HEK293 (cell line): ENCODE measurements around the gene ITGA3.

Experiments used
- CTCF ChIA-PET: fragments of 350-600 bp; formaldehyde crosslinking; extraction: SDS; loops from one replicate; lab custom pipeline; 2021; ENCODE audit warnings: antibody characterized with exemption; lab: Yijun Ruan, JAX
- POLR2A ChIA-PET: fragments of 300-600 bp; formaldehyde crosslinking; extraction: SDS; loops from one replicate; lab custom pipeline; 2020; ENCODE audit warnings: antibody characterized with exemption, inconsistent platforms; lab: Yijun Ruan, JAX
- H3K27ac ChIP-seq: fragments of 200-500 bp; sonication (Bioruptor generic); 2 replicates; pipeline ENCODE4 v1.5.1; 2014; ENCODE audit warnings: low read depth, low read length, control low read depth, inconsistent platforms; ENCODE audit errors: extremely low read depth
- H3K36me3 ChIP-seq, 2 experiments: fragments of 200-500 bp in 1 of 2; sonication (Bioruptor generic) in 1 of 2; 1 replicate in 1 of 2; 2 replicates in 1 of 2; pipeline ENCODE4 v1.5.1; 2014 to 2017; ENCODE audit warnings: inconsistent platforms in 2 of 2, low read length in 2 of 2; ENCODE audit not compliant: control insufficient read depth in 2 of 2, insufficient read depth in 1 of 2
- H3K4me1 ChIP-seq: fragments of 200-500 bp; sonication (Bioruptor generic); 2 replicates; pipeline ENCODE4 v1.5.1; 2014; ENCODE audit warnings: mild to moderate bottlenecking, low read length, inconsistent platforms; ENCODE audit not compliant: control insufficient read depth, insufficient read depth
- H3K4me3 ChIP-seq: 2 replicates; pipeline ENCODE4 v1.5.1; 2011; ENCODE audit warnings: low read depth, mild to moderate bottlenecking, control low read depth, low read length, moderate library complexity
- H3K9me3 ChIP-seq: fragments of 200-500 bp; sonication (Bioruptor generic); 2 replicates; pipeline ENCODE4 v1.5.1; 2014; ENCODE audit warnings: low read depth, low read length, inconsistent platforms; ENCODE audit not compliant: control insufficient read depth, insufficient read depth
- KLF1 ChIP-seq: fragments of 450-650 bp; formaldehyde crosslinking; IDR thresholded peaks from 2 replicates; pipeline ENCODE4 v1.5.1; 2016; ENCODE audit warnings: missing biosample characterization, missing genetic modification characterization
- SP2 ChIP-seq: fragments of 450-650 bp; formaldehyde crosslinking; IDR thresholded peaks from 2 replicates; pipeline ENCODE4 v1.5.1; 2016; ENCODE audit warnings: missing biosample characterization, missing genetic modification characterization
- TRIM28 ChIP-seq: IDR thresholded peaks from 2 replicates; pipeline ENCODE4 v1.6.1; 2011; ENCODE audit warnings: low read length, control low read depth, borderline replicate concordance
- ZBTB26 ChIP-seq: fragments of 450-650 bp; formaldehyde crosslinking; optimal IDR thresholded peaks from 2 replicates; pipeline ENCODE3; 2016; ENCODE audit warnings: missing biosample characterization, mild to moderate bottlenecking, missing genetic modification characterization
- ZFP3 ChIP-seq: fragments of 450-650 bp; formaldehyde crosslinking; IDR thresholded peaks from 2 replicates; pipeline ENCODE4 v1.5.1; 2016; ENCODE audit warnings: low read depth, missing biosample characterization, missing genetic modification characterization
- ZNF19 ChIP-seq: fragments of 450-650 bp; formaldehyde crosslinking; IDR thresholded peaks from 2 replicates; pipeline ENCODE4; 2016; ENCODE audit warnings: missing biosample characterization, missing genetic modification characterization, low read depth
- ZNF221 ChIP-seq: fragments of 450-650 bp; formaldehyde crosslinking; IDR thresholded peaks from 2 replicates; pipeline ENCODE4 v1.5.1; 2017; ENCODE audit warnings: missing biosample characterization, missing genetic modification characterization, borderline replicate concordance
- ZNF24 ChIP-seq: fragments of 450-650 bp; formaldehyde crosslinking; IDR thresholded peaks from 2 replicates; pipeline ENCODE4 v1.5.1; 2016; ENCODE audit warnings: missing biosample characterization, missing genetic modification characterization
- ZNF354C ChIP-seq: fragments of 450-650 bp; formaldehyde crosslinking; IDR thresholded peaks from 2 replicates; pipeline ENCODE4 v1.5.1; 2016; ENCODE audit warnings: missing biosample characterization, missing genetic modification characterization, low read depth, borderline replicate concordance
- ZNF544 ChIP-seq: fragments of 450-650 bp; formaldehyde crosslinking; IDR thresholded peaks from 2 replicates; pipeline ENCODE4 v1.5.0; 2017; ENCODE audit warnings: missing biosample characterization, missing genetic modification characterization
- ZNF596 ChIP-seq: fragments of 450-650 bp; IDR thresholded peaks from 2 replicates; pipeline ENCODE4 v1.5.0; 2018; ENCODE audit warnings: missing biosample characterization, mild to moderate bottlenecking, missing genetic modification characterization, moderate library complexity
- ZNF623 ChIP-seq: fragments of 450-650 bp; formaldehyde crosslinking; IDR thresholded peaks from 2 replicates; pipeline ENCODE4 v1.5.1; 2016; ENCODE audit warnings: missing biosample characterization, missing genetic modification characterization
- ZNF677 ChIP-seq: fragments of 450-650 bp; IDR thresholded peaks from 2 replicates; pipeline ENCODE4 v1.5.0; 2018; ENCODE audit warnings: missing biosample characterization, mild to moderate bottlenecking, missing genetic modification characterization, moderate library complexity
- ZNF785 ChIP-seq: fragments of 450-650 bp; formaldehyde crosslinking; IDR thresholded peaks from 2 replicates; pipeline ENCODE4 v1.5.1; 2016; ENCODE audit warnings: missing biosample characterization, missing genetic modification characterization
- TF ChIP-seq, protein P1 (sequence below): fragments of 450-650 bp; formaldehyde crosslinking; IDR thresholded peaks from 2 replicates; pipeline ENCODE4 v1.5.1; 2016; ENCODE audit warnings: missing biosample characterization, missing genetic modification characterization
- TF ChIP-seq, protein P2 (sequence below): fragments of 450-650 bp; formaldehyde crosslinking; IDR thresholded peaks from 2 replicates; pipeline ENCODE4 v1.5.1; 2017; ENCODE audit warnings: missing biosample characterization, missing genetic modification characterization

Gene ITGA3

DNA sequence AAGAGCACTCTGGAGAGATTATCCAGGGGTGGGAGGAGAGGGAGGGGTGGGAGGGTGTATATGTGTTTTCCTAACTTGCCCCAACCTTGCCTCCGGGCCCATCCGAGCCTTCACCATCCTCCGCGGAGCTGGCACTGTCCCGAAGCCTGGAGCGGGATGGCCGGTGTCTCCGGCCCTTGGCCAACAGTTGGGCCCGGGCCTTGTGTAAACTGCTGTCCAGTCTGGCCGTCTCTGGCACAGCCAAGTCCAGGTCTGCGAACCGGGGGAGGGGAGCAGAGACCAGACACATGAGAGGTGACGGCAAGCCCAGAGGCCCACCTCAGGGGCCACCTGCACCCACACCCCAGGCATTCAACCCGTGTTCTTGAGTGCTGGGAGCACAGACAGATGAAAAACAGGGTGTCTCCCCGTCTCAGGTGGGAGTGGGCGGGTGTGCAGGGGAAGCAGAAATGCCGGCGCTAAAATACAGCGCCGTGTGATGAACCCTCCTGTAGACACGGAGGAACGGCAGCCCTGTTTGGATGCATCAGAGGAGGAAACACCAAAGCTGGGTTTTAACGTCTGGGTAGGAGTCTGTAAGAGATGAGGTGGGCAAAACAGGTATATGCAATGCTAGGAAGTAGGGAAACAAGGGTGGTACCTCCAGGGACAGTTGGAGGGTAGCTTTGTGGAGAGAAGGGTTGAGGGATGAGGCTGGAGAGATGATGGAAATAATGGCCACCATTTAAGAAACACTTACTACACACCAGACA is 62.3 kb downstream of the ITGA3 start:
- POLR2A ChIA-PET = interaction anchor here (1.4 kb wide), 1 partner anchor 56 kb away, joined by 3 read pairs; no protein-coding TSS in a partner anchor
- H3K9me3 ChIP-seq = no peaks in the 10 kb centered on the region
- no peak overlapping the region for H3K4me3 ChIP-seq
- H3K36me3 ChIP-seq = peaks cover 0 to 10% of the 10 kb centered on the region in 2 experiments; a peak in 1 of 3 replicates
- CTCF ChIA-PET = interaction anchor here (0.6 to 5.2 kb wide), 5 partner anchors 21 to 46 kb away, joined by 3 to 34 read pairs (median 7); no protein-coding TSS in a partner anchor
- TF ChIP-seq ZFP3 (tag by site-specific recombination) (peak; percentile 60; the same call in 1 of the 2 replicates), ZNF544 (tag by site-specific recombination) (no peak)
- peaks cover 3% of the 10 kb centered on the region for H3K4me1 ChIP-seq
- H3K27ac ChIP-seq = no peak overlapping the region

DNA sequence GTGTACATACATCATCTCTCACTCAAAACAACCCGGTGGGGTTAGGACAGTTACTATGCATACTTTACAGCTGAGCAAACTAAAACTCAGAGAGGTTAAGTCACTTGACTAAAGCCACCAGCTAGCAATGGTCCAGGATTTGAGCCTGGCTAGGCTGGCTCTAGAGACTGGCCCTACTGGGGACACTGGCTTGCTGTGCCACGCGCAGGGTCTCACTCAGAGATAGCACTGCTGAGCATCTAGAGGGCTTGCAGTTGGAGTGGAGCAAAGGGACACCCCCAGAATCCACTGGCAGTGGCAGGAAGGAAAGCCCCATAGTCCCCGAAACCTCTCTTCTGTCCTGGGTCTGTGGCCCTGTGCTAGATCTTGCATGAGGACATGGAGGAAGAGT is 62.9 kb downstream of the ITGA3 start:
- Histone ChIP-seq H3K4me3 (no peak overlapping the region), H3K4me1 (peaks cover 9% of the 10 kb centered on the region), H3K36me3 (peaks cover 0 to 6% of the 10 kb centered on the region in 2 experiments; a peak in 1 of 3 replicates), H3K27ac (no peak overlapping the region), H3K9me3 (no peaks in the 10 kb centered on the region)
- CTCF ChIA-PET = interaction anchor here (0.6 to 3.9 kb wide), 7 partner anchors 21 to 178 kb away, joined by 3 to 18 read pairs (median 4); no protein-coding TSS in a partner anchor
- POLR2A ChIA-PET = interaction anchor here (1.0 to 1.4 kb wide), 2 partner anchors 18 to 55 kb away, joined by 3 read pairs; no protein-coding TSS in a partner anchor
- TF ChIP-seq SP2 = no peak
- TF ChIP-seq ZNF596 (tag by site-specific recombination) = no peak
- TF ChIP-seq ZNF785 (tag by site-specific recombination) = no peak
- TF ChIP-seq ZNF221 = no peak
- no peak for TF ChIP-seq ZNF19
- no peak for TF ChIP-seq TRIM28
- no peak for TF ChIP-seq ZNF354C (tag by site-specific recombination)
- TF ChIP-seq, protein P1, sequence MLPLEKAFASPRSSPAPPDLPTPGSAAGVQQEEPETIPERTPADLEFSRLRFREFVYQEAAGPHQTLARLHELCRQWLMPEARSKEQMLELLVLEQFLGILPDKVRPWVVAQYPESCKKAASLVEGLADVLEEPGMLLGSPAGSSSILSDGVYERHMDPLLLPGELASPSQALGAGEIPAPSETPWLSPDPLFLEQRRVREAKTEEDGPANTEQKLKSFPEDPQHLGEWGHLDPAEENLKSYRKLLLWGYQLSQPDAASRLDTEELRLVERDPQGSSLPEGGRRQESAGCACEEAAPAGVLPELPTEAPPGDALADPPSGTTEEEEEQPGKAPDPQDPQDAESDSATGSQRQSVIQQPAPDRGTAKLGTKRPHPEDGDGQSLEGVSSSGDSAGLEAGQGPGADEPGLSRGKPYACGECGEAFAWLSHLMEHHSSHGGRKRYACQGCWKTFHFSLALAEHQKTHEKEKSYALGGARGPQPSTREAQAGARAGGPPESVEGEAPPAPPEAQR = no peak
- TF ChIP-seq ZNF24 (tag by site-specific recombination) = no peak
- TF ChIP-seq KLF1 (tag by site-specific recombination) = no peak
- TF ChIP-seq ZBTB26 (tag by site-specific recombination) = no peak
- TF ChIP-seq, protein P2, sequence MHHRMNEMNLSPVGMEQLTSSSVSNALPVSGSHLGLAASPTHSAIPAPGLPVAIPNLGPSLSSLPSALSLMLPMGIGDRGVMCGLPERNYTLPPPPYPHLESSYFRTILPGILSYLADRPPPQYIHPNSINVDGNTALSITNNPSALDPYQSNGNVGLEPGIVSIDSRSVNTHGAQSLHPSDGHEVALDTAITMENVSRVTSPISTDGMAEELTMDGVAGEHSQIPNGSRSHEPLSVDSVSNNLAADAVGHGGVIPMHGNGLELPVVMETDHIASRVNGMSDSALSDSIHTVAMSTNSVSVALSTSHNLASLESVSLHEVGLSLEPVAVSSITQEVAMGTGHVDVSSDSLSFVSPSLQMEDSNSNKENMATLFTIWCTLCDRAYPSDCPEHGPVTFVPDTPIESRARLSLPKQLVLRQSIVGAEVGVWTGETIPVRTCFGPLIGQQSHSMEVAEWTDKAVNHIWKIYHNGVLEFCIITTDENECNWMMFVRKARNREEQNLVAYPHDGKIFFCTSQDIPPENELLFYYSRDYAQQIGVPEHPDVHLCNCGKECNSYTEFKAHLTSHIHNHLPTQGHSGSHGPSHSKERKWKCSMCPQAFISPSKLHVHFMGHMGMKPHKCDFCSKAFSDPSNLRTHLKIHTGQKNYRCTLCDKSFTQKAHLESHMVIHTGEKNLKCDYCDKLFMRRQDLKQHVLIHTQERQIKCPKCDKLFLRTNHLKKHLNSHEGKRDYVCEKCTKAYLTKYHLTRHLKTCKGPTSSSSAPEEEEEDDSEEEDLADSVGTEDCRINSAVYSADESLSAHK = no peak

- Histone ChIP-seq H3K36me3 (peaks cover 0 to 4% of the 10 kb centered on the region in 2 experiments; a peak in 1 of 3 replicates), H3K9me3 (no peaks in the 10 kb centered on the region), H3K4me3 (no peak overlapping the region), H3K27ac (no peak overlapping the region), H3K4me1 (peaks cover 13% of the 10 kb centered on the region)
- TF ChIP-seq ZNF623 (peak; percentile 67), ZNF677 (tag by site-specific recombination) (no peak)
- ChIA-PET POLR2A (no interaction called here), CTCF (interaction anchor here (1.5 to 3.9 kb wide), 4 partner anchors 19 to 177 kb away, joined by 4 to 18 read pairs (median 10); no protein-coding TSS in a partner anchor)
Measured at GRCh38 chr17:50120475-50121253, 64.8 kb downstream of the ITGA3 start.
